HepG2 (cell line): Measurements from ENCODE around the gene CDC26. TPM values are rescaled to one million over a fixed set of nuclear protein-coding genes. Genes with fewer than 3 reads are reported as not detected.

ENCODE experiments used
- ATAC-seq: fragments of 200-7000 bp; cut with Tn5 transposase; 3 replicates; pipeline ENCODE4 v1.9.1; 2020; ENCODE audit warnings: mild to moderate bottlenecking, moderate library complexity
- BruUV-seq: library from RNA; stranded (reverse); fragments of 400-500 nt; replicated peaks from 2 replicates; lab custom pipeline; 2021; lab: Mats Ljungman, UMichigan
- CTCF ChIA-PET: fragments of 300-600 bp; formaldehyde crosslinking; extraction: SDS; loops from one replicate; lab custom pipeline; 2021; ENCODE audit warnings: low total read pairs, inconsistent platforms, low intra/inter-chr PET ratio; lab: Yijun Ruan, JAX
- POLR2A ChIA-PET: fragments of 350-600 bp; sonication (Branson Sonifier 250); formaldehyde crosslinking; loops from one replicate; lab custom pipeline; 2020; ENCODE audit warnings: antibody characterized with exemption, inconsistent platforms; lab: Yijun Ruan, JAX
- DNase-seq: peaks from one replicate; pipeline ENCODE4 v3.0.0-alpha.2; 2015; ENCODE audit warnings: low spot score
- FAIRE-seq: peaks from 3 replicates; lab custom pipeline; 2011; peaks lifted over from hg19 to GRCh38; lab: Jason Lieb, UNC
- H2AFZ ChIP-seq: one replicate; pipeline ENCODE4 v1.6.1; 2011; ENCODE audit warnings: low read length, inconsistent platforms
- H3K27ac ChIP-seq: fragments of 300-600 bp; 3 replicates; pipeline ENCODE4 v1.8.0; 2011; ENCODE audit warnings: mixed run types, mild to moderate bottlenecking, mixed read lengths, low read length, inconsistent platforms; ENCODE audit not compliant: insufficient read depth; ENCODE audit errors: extremely low read length
- H3K27me3 ChIP-seq, 2 experiments: fragments of 200-600 bp in 1 of 2; 2 replicates in 1 of 2; 3 replicates in 1 of 2; pipeline versions ENCODE4 v1.6.0 to v1.8.0; 2011; ENCODE audit warnings: low read length in 2 of 2, mild to moderate bottlenecking in 2 of 2, moderate library complexity in 2 of 2, inconsistent platforms in 1 of 2; ENCODE audit not compliant: insufficient read depth in 2 of 2, control insufficient read depth in 1 of 2
- H3K36me3 ChIP-seq, 2 experiments: fragments of 200-600 bp in 1 of 2; replicated peaks in 1 of 2; 2 replicates in 1 of 2; 3 replicates in 1 of 2; pipeline versions ENCODE4 v1.5.1 to v1.8.0; 2011; ENCODE audit warnings: low read length in 2 of 2, inconsistent platforms in 1 of 2; ENCODE audit not compliant: insufficient read depth in 2 of 2, control insufficient read depth in 1 of 2
- H3K4me1 ChIP-seq: 2 replicates; pipeline ENCODE4 v1.5.1; 2012; ENCODE audit warnings: low read length, inconsistent platforms; ENCODE audit not compliant: insufficient read depth
- H3K4me2 ChIP-seq: 2 replicates; pipeline ENCODE4 v1.6.0; 2011; ENCODE audit warnings: low read depth, low read length, inconsistent platforms
- H3K4me3 ChIP-seq, 3 experiments: fragments of 200-600 bp in 1 of 3; sonication (generic), shearing (Covaris generic) in 1 of 3; replicated peaks in 1 of 3; 2 replicates each; pipeline ENCODE4 v1.5.1; 2011 to 2016; ENCODE audit warnings: low read length in 3 of 3, inconsistent platforms in 2 of 3, low read depth in 2 of 3, mild to moderate bottlenecking in 2 of 3, control low read depth in 1 of 3, mixed read lengths in 1 of 3; ENCODE audit not compliant: insufficient read depth in 1 of 3
- H3K79me2 ChIP-seq: one replicate; pipeline ENCODE4 v1.6.1; 2011; ENCODE audit warnings: low read length, inconsistent platforms; ENCODE audit not compliant: insufficient read depth
- H3K9ac ChIP-seq: 2 replicates; pipeline ENCODE4 v1.6.0; 2011; ENCODE audit warnings: mild to moderate bottlenecking, low read depth, low read length, inconsistent platforms; ENCODE audit not compliant: insufficient read depth
- H3K9me3 ChIP-seq: 2 replicates; pipeline ENCODE4 v1.5.1; 2012; ENCODE audit warnings: mild to moderate bottlenecking, low read length
- H4K20me1 ChIP-seq: 2 replicates; pipeline ENCODE4 v1.6.0; 2011; ENCODE audit warnings: inconsistent platforms, mild to moderate bottlenecking, low read length, moderate library complexity; ENCODE audit not compliant: insufficient read depth
- ATRX ChIP-seq: sonication (generic); formaldehyde crosslinking; IDR thresholded peaks from 2 replicates; pipeline ENCODE4 v1.4.0; 2020; ENCODE audit warnings: missing genetic modification reagents, borderline replicate concordance
- CEBPB ChIP-seq: IDR thresholded peaks from 2 replicates; pipeline ENCODE4 v1.6.1; 2011; ENCODE audit warnings: low read depth, low read length, improper control_type of control experiment, borderline replicate concordance
- ELF4 ChIP-seq: sonication (generic); formaldehyde crosslinking; IDR thresholded peaks from 2 replicates; pipeline ENCODE4 v1.5.0; 2020; ENCODE audit warnings: missing genetic modification reagents, mild to moderate bottlenecking, moderate library complexity, borderline replicate concordance
- FOXA1 ChIP-seq, 2 experiments: fragments of 450-650 bp in 1 of 2; sonication (generic) in 1 of 2; formaldehyde crosslinking in 1 of 2; IDR thresholded peaks; 2 replicates each; pipeline versions ENCODE4 v1.4.0 to v1.6.1; 2016 to 2020; ENCODE audit warnings: missing genetic modification reagents in 1 of 2
- HES4 ChIP-seq: sonication (generic); formaldehyde crosslinking; IDR thresholded peaks from 2 replicates; pipeline ENCODE4 v1.9.0; 2021; ENCODE audit warnings: mild to moderate bottlenecking, missing genetic modification reagents, borderline replicate concordance
- PHF20 ChIP-seq: sonication (generic); formaldehyde crosslinking; IDR thresholded peaks from 2 replicates; pipeline ENCODE4 v1.5.0; 2020; ENCODE audit warnings: mild to moderate bottlenecking, missing genetic modification reagents
- POGZ ChIP-seq: sonication (generic); formaldehyde crosslinking; IDR thresholded peaks from 2 replicates; pipeline ENCODE4 v1.4.0; 2020; ENCODE audit warnings: mild to moderate bottlenecking, missing genetic modification reagents
- POLR2A ChIP-seq, 2 experiments: IDR thresholded peaks; 2 replicates each; pipeline ENCODE4 v1.6.1; 2011; ENCODE audit warnings: low read depth in 2 of 2, low read length in 2 of 2, mild to moderate bottlenecking in 1 of 2, moderate library complexity in 1 of 2; ENCODE audit not compliant: insufficient read depth in 1 of 2
- POLR2G ChIP-seq: fragments of 200-400 bp; formaldehyde crosslinking; IDR thresholded peaks from 2 replicates; pipeline ENCODE4 v1.6.1; 2018; ENCODE audit warnings: mild to moderate bottlenecking, low read depth, low read length, moderate library complexity
- SUZ12 ChIP-seq: fragments of 150-350 bp; IDR thresholded peaks from 2 replicates; pipeline ENCODE4 v1.6.1; 2014; ENCODE audit warnings: low read depth, low read length
- ZFP1 ChIP-seq: IDR thresholded peaks from 2 replicates; pipeline ENCODE4 v1.6.1; 2016
- WGBS: methylation state at CpG from one replicate; pipeline ENCODE4 v1.1.6; 2017; ENCODE audit warnings: low lambda C conversion rate; 5-methylcytosine and 5-hydroxymethylcytosine counted together
- in situ Hi-C: cut with HindIII; loops from 2 replicates; pipeline ENCODE4 v1.10.0; 2017; ENCODE audit warnings: low pct_unique_long_range_greater_than_20kb; ENCODE audit not compliant: extremely low pct_ligation_motif_present
- intact Hi-C: fragments of 100-400 bp; cut with micrococcal nuclease; formaldehyde crosslinking; loops from one replicate; pipeline ENCODE4 v1.10.0; 2022; ENCODE audit not compliant: unreplicated experiment
- polyA plus RNA-seq, 8 experiments: library from polyadenylated mRNA; depleted of rRNA in 3 of 8; stranded (reverse) in 7 of 8; unstranded in 1 of 8; fragments of >200 nt; fragmentation: Illumina TruSeq in 4 of 8; extraction: Trizol in 4 of 8; gene quantifications; 2 replicates each; pipeline versions ENCODE4 v1.2.1 to v1.2.3, GENCODE V29; 2011 to 2016; ENCODE audit warnings: low read depth in 4 of 8, missing spikeins in 1 of 8, mixed read lengths in 1 of 8; ENCODE audit not compliant: insufficient read depth in 1 of 8
- total RNA-seq, 5 experiments: library from RNA; depleted of rRNA; stranded (reverse); fragments of >200 nt; fragmentation: Illumina TruSeq; extraction: Trizol; gene quantifications; 2 replicates each; pipeline ENCODE4 v1.2.3, GENCODE V29; 2016; ENCODE audit warnings: low read depth in 1 of 5
- TF ChIP-seq, protein P1 (sequence below): sonication (generic); formaldehyde crosslinking; IDR thresholded peaks from 2 replicates; pipeline ENCODE4 v1.5.1; 2020; ENCODE audit warnings: missing genetic modification reagents, mild to moderate bottlenecking, borderline replicate concordance
- TF ChIP-seq, protein P2 (sequence below): sonication (generic); formaldehyde crosslinking; conservative IDR thresholded peaks from 2 replicates; pipeline ENCODE4 v1.8.0; 2022; ENCODE audit warnings: mild to moderate bottlenecking, moderate library complexity, missing genetic modification reagents

Gene CDC26
- total and polyA plus RNA-seq, 2 of the 13 experiments (the other 11 are each of a cell fraction or from before 2014, with no cell fraction given), result 26.6 to 57.9 TPM

DNA sequence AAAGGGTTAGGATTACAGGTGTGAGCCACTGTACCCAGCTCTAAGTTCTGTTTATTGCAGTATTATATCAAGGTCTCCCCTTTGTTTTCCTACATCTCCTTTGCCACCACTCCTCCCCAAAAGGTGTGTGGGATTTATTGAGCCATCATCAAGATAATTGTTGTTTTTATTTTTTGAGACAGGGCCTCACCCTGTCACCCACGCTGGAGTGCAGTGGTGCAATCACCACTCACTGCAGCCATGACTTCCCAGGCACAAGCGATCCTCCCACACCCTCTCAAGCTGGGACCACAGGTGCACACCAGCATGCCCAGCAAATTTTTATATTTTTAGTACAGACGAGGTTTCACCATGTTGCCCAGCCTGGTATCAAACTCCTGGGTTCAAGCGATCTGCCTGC, 29.5 kb downstream of the CDC26 start:
- peaks cover 2 to 4% of the 10 kb centered on the region in 2 experiments; a peak in 2 of 5 replicates for H3K36me3 ChIP-seq
- POLR2A ChIA-PET, result no interaction called here
- 97% methylated on average over 4 of the region's 4 CpGs for WGBS
- CTCF ChIA-PET, result no interaction called here
- no peaks in the 10 kb centered on the region for H3K9me3 ChIP-seq
- FAIRE-seq, result no peak
- no peak overlapping the region for H3K4me3 ChIP-seq
- no peaks in the 10 kb centered on the region for H3K4me1 ChIP-seq
- no peak for ATAC-seq
- no peaks in the 10 kb centered on the region for H3K27me3 ChIP-seq
- BruUV-seq, result no TSS peak
- H3K79me2 ChIP-seq, result peaks cover 41% of the 10 kb centered on the region
- intact Hi-C loops, result no loop called here
- TF ChIP-seq, protein P1, sequence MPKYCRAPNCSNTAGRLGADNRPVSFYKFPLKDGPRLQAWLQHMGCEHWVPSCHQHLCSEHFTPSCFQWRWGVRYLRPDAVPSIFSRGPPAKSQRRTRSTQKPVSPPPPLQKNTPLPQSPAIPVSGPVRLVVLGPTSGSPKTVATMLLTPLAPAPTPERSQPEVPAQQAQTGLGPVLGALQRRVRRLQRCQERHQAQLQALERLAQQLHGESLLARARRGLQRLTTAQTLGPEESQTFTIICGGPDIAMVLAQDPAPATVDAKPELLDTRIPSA (CRISPR knock-in tag), result no peak
- TF ChIP-seq HES4 (CRISPR knock-in tag), result no peak
- TF ChIP-seq POLR2A (IDR thresholded peaks at IDR 0.05; ENCODE audit: insufficient read depth in 1 of 2, low read depth in 2 of 2, low read length in 2 of 2), result no peak
- no peak for TF ChIP-seq ZFP1 (CRISPR knock-in tag)
- no peak for TF ChIP-seq POGZ (CRISPR knock-in tag)
- no peak for TF ChIP-seq ATRX (CRISPR knock-in tag)
- TF ChIP-seq, protein P2, sequence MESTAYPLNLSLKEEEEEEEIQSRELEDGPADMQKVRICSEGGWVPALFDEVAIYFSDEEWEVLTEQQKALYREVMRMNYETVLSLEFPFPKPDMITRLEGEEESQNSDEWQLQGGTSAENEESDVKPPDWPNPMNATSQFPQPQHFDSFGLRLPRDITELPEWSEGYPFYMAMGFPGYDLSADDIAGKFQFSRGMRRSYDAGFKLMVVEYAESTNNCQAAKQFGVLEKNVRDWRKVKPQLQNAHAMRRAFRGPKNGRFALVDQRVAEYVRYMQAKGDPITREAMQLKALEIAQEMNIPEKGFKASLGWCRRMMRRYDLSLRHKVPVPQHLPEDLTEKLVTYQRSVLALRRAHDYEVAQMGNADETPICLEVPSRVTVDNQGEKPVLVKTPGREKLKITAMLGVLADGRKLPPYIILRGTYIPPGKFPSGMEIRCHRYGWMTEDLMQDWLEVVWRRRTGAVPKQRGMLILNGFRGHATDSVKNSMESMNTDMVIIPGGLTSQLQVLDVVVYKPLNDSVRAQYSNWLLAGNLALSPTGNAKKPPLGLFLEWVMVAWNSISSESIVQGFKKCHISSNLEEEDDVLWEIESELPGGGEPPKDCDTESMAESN (CRISPR knock-in tag), result no peak
- no peak for TF ChIP-seq POLR2G
- TF ChIP-seq CEBPB, result no peak
- TF ChIP-seq ELF4, result no peak
- TF ChIP-seq PHF20, result no peak
- TF ChIP-seq SUZ12, result no peak
- no peak for TF ChIP-seq FOXA1 (IDR thresholded peaks at IDR 0.05)
- TF ChIP-seq FOXA1 (CRISPR knock-in tag; IDR thresholded peaks at IDR 0.05), result no peak
- no peak overlapping the region for H2AFZ ChIP-seq
- no peak for DNase-seq
- H4K20me1 ChIP-seq, result peaks cover 20% of the 10 kb centered on the region
- no peak overlapping the region for H3K4me2 ChIP-seq
- no peak overlapping the region for H3K9ac ChIP-seq
- in situ Hi-C loops, result no loop called here
- H3K27ac ChIP-seq, result no peak overlapping the region
